Testis (tissue), 3 donors: ENCODE data around the gene TMEM184B. TPM values are rescaled to one million over a fixed set of nuclear protein-coding genes. Genes with fewer than 3 reads are reported as not detected.

ENCODE experiments used
- DNase-seq: peaks from one replicate; pipeline ENCODE4 v3.0.0-alpha.2; 2019
- H3K27ac ChIP-seq, 2 donors: fragments of 200-600 bp; sonication (generic); one replicate each; pipeline ENCODE4 v1.5.1; 2019
- H3K27me3 ChIP-seq: fragments of 200-600 bp; sonication (generic); one replicate; pipeline ENCODE4 v1.5.1; 2019
- H3K36me3 ChIP-seq: fragments of 200-600 bp; sonication (generic); one replicate; pipeline ENCODE4 v1.5.1; 2017; ENCODE audit warnings: low read depth; ENCODE audit errors: missing control alignments
- H3K4me1 ChIP-seq: fragments of 200-600 bp; sonication (generic); one replicate; pipeline ENCODE4 v1.5.1; 2019
- H3K4me3 ChIP-seq, 2 donors: fragments of 200-600 bp; sonication (generic); one replicate each; pipeline ENCODE4 v1.5.1; 2017 to 2019
- H3K9me3 ChIP-seq: fragments of 200-600 bp; sonication (generic); one replicate; pipeline ENCODE4 v1.5.1; 2017
- POLR2A ChIP-seq: fragments of 450-650 bp; IDR thresholded peaks from one replicate; pipeline ENCODE4 v1.6.1; 2017; ENCODE audit warnings: antibody characterized with exemption, mild to moderate bottlenecking, moderate library complexity
- WGBS, 2 donors: methylation state at CpG; one replicate each; pipeline ENCODE4 v1.1.5; 2018; 5-methylcytosine and 5-hydroxymethylcytosine counted together
- intact Hi-C: fragments of 100-400 bp; cut with DNase I; formaldehyde crosslinking; loops from one replicate; pipeline ENCODE4 v1.15.1; 2023; ENCODE audit warnings: low total_unique reads
- polyA plus RNA-seq: library from polyadenylated mRNA; stranded (reverse); fragments of 350-450 nt; fragmentation: Illumina TruSeq; extraction: RNeasy Lipid Tissue Mini Kit (QIAGEN cat#74804); gene quantifications from one replicate; pipeline ENCODE4 v1.2.3, GENCODE V29; 2014; ENCODE audit warnings: low read depth, low replicate concordance; ENCODE audit not compliant: insufficient read depth
- total RNA-seq, 2 donors: library from RNA; depleted of rRNA; stranded (reverse); fragments of >200 nt; gene quantifications; one replicate each; pipeline ENCODE4 v1.2.3, GENCODE V29; 2016
- TF ChIP-seq, protein P1 (sequence below), 3 experiments: fragments of 450-650 bp in 2 of 3; fragments of 200-600 bp in 1 of 3; sonication (generic) in 1 of 3; IDR thresholded peaks; one replicate each; pipeline ENCODE4 v1.5.1; 2016 to 2019; ENCODE audit warnings: antibody characterized with exemption in 3 of 3, mild to moderate bottlenecking in 2 of 3, moderate library complexity in 1 of 3

TMEM184B gene
- total and polyA plus RNA-seq, 3 donors from 2014 or later, result 25.2 to 66.5 (median 35.4) TPM

DNA sequence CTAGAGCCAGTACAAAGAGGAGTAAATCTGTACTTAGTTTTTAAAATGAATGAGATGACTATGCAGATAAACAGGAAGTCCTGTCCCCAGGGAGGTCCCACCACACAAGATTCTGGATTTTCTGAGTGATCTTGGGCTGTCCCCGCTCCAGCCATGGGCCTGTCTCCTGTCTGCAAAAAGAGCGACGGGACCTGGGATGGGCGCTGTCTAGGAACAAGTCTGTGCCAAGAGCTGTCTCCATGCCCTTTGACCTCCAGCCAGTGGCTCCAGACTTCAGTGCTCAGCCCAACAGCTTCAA lies 38.5 kb upstream of the TMEM184B start:
- WGBS, 2 donors, result 60 to 63% methylated on average over 4 of the region's 4 CpGs
- Histone ChIP-seq H3K27me3 (no peaks in the 10 kb centered on the region), H3K4me1 (peaks cover 52% of the 10 kb centered on the region), H3K9me3 (no peaks in the 10 kb centered on the region), H3K27ac (no peak overlapping the region), H3K4me3 (no peak overlapping the region), H3K36me3 (no peaks in the 10 kb centered on the region)
- no peak for TF ChIP-seq POLR2A
- TF ChIP-seq, protein P1, sequence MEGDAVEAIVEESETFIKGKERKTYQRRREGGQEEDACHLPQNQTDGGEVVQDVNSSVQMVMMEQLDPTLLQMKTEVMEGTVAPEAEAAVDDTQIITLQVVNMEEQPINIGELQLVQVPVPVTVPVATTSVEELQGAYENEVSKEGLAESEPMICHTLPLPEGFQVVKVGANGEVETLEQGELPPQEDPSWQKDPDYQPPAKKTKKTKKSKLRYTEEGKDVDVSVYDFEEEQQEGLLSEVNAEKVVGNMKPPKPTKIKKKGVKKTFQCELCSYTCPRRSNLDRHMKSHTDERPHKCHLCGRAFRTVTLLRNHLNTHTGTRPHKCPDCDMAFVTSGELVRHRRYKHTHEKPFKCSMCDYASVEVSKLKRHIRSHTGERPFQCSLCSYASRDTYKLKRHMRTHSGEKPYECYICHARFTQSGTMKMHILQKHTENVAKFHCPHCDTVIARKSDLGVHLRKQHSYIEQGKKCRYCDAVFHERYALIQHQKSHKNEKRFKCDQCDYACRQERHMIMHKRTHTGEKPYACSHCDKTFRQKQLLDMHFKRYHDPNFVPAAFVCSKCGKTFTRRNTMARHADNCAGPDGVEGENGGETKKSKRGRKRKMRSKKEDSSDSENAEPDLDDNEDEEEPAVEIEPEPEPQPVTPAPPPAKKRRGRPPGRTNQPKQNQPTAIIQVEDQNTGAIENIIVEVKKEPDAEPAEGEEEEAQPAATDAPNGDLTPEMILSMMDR (IDR thresholded peaks at IDR 0.05), result no peak
- intact Hi-C loops, result no loop called here
- DNase-seq, result no peak

DNA sequence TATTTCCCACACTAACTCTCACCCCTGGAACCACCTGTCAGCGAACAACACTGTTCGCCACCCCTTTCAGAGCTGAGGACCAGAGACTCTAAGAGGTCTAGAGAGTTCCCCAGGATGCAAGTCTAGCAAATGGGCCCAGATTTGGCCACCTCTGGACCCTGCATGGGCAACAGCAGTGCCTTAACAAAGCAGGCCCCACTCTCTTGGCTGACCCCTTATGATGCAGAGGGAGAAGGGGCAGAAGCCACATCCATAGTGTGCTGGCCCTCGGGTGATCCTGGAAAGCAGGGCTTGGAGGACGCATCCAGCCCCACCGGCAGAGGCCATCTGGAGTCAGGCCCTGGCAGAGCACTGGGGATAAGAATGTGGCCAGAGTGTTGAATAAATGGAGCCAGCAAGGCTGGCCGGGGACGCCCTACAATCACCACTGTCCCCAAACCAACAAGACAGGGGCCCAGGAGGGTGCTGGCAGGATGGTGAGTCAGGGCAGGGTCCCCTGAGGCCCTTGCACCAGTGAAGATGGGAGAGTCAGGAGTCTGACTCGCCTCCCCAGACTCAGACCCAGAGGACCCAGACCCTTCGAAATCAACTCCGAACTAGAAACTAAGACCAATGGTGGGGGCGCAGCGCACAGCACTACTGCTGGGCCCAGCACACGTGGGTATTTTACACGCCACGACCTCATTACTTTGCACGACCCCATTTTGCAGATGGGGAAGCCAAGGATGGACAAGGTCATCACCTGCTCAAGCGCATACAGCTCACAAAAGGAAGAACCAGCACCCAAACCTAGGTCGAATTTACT lies 37.9 kb upstream of the TMEM184B start:
- DNase-seq, result no peak
- Histone ChIP-seq H3K4me1 (peaks cover 56% of the 10 kb centered on the region), H3K4me3 (no peak overlapping the region), H3K9me3 (no peaks in the 10 kb centered on the region), H3K36me3 (no peaks in the 10 kb centered on the region), H3K27ac (peak overlapping the region; percentile 15 to 50), H3K27me3 (no peaks in the 10 kb centered on the region)
- TF ChIP-seq, protein P1 (IDR thresholded peaks at IDR 0.05), result no peak
- TF ChIP-seq POLR2A, result no peak
- intact Hi-C loops, result no loop called here
- WGBS, 2 donors, result 63 to 70% methylated on average over 12 to 18 of the region's 18 CpGs

DNA sequence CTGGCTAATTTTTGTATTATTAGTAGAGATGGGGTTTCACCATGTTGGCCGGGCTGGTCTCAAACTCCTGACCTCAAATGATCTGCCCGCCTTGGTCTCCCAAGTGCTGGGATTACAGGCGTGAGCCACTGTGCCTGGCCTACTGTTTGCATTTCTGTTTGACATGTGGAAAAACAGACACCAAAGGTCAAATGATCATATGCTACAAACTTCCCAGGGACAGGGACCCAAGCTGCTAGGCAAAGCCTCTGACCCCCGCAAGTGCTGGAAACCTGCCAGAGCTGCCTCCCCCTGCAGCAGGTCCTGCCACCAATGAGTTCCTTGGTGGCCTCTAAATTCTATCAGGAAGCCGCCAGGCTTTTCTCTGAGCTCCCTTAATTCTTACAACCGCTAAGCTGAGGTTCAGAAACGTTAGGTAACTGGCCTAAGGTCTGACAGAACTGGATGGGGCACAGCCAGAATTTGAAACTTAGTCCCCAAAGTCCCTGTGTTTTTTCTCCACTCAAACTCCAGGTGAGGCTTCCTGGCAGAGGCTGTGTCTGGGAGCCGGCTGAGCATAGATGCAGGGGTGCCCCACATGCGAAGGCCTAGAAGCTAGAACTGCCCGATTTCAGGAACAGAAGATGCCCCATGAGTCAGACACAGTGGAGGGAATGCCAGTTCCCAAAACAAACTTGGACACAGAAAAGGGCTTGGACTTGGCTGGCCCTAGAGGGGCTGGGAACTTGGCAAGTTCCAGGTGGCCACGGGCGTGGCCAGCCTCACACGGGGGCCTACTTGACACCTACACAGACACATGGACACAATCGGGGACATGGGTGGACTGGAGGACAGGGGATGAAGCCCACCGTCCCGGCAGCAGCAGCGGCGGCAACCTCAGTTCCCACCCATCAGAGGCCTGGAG lies 37.1 kb upstream of the TMEM184B start:
- 62 to 68% methylated on average over 14 to 18 of the region's 18 CpGs for WGBS, 2 donors
- H3K27ac ChIP-seq, result peak overlapping the region; percentile 24 to 50
- peaks cover 51% of the 10 kb centered on the region for H3K4me1 ChIP-seq
- H3K27me3 ChIP-seq, result no peaks in the 10 kb centered on the region
- intact Hi-C loops, result no loop called here
- H3K9me3 ChIP-seq, result no peaks in the 10 kb centered on the region
- no peak for DNase-seq
- no peak overlapping the region for H3K4me3 ChIP-seq
- no peaks in the 10 kb centered on the region for H3K36me3 ChIP-seq
- TF ChIP-seq, protein P1 (IDR thresholded peaks at IDR 0.05), result no peak
- no peak for TF ChIP-seq POLR2A

DNA sequence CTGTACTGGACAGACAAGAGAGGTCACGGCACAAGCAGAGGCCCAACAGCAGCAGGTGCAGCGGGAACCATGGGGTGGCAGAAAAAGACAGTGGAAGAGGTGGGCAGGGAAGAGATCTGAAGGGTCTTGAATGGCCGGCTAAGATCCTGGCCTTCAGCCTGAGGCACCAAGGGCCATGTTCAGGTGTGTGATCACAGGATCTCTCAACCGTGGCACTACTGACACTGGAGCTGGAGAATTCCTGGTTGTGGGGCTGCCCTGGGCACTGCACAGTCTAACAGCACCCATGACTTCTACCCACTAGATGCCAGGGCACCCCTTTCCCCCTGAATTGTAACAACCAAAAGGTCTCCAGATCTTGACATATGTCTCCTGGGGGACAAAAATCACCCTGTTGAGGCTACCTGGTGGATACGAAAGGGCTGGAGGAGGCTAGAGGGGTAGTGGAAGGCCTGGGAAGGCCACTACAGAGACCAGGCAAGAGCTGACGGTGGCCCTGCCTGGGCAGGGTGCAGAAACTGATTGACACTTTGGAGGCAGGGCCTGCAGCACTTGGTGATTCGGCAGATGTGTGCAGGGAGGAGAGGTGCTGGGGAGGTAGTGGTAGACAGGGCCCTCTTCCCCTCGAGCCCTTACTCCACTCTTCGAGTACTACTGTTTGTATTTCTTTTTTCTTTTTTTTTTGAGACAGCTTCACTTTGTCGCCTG lies 36.1 kb upstream of the TMEM184B start:
- Histone ChIP-seq H3K36me3 (no peaks in the 10 kb centered on the region), H3K4me1 (peaks cover 46% of the 10 kb centered on the region), H3K4me3 (no peak overlapping the region), H3K27ac (peak overlapping the region in 1 of 2 donors; percentile 24), H3K27me3 (no peaks in the 10 kb centered on the region), H3K9me3 (no peaks in the 10 kb centered on the region)
- intact Hi-C loops, result no loop called here
- TF ChIP-seq, protein P1 (IDR thresholded peaks at IDR 0.05), result no peak
- no peak for TF ChIP-seq POLR2A
- no peak for DNase-seq
- WGBS, 2 donors, result 79 to 82% methylated on average over 10 of the region's 10 CpGs
